PC-9 (cell line): Measurements from ENCODE around the gene CRADD. TPM values are rescaled to one million over a fixed set of nuclear protein-coding genes. Genes with fewer than 3 reads are reported as not detected.

Experiments used
- BruUV-seq: library from RNA; stranded (reverse); fragments of 400-500 nt; replicated peaks from 2 replicates; lab custom pipeline; 2021; lab: Mats Ljungman, UMichigan
- CTCF ChIA-PET: fragments of 300-600 bp; sonication (Branson Sonifier 250); formaldehyde crosslinking; loops from one replicate; lab custom pipeline; 2022; ENCODE audit warnings: antibody characterized with exemption; lab: Charles Lee
- POLR2A ChIA-PET: fragments of 300-600 bp; sonication (Branson Sonifier 250); formaldehyde crosslinking; loops from one replicate; lab custom pipeline; 2022; ENCODE audit warnings: antibody characterized with exemption; ENCODE audit not compliant: unreplicated experiment; lab: Charles Lee
- DNase-seq, 2 experiments: peaks; one replicate each; pipeline versions ENCODE4 v3.0.0 to v3.0.0-alpha.2; 2015 to 2022; ENCODE audit warnings: mixed read lengths in 1 of 2
- H2AFZ ChIP-seq: fragments of 200-600 bp; sonication (generic); 2 replicates; pipeline ENCODE4 v1.8.1; 2017; ENCODE audit warnings: antibody characterized with exemption
- H3F3A ChIP-seq: fragments of 200-600 bp; sonication (generic); 2 replicates; pipeline ENCODE4 v1.8.1; 2017; ENCODE audit warnings: antibody characterized with exemption, mild to moderate bottlenecking, low read depth; ENCODE audit not compliant: insufficient read depth
- H3K27ac ChIP-seq: fragments of 200-600 bp; sonication (generic); 2 replicates; pipeline ENCODE4 v1.6.1; 2016; ENCODE audit warnings: mixed run types
- H3K27me3 ChIP-seq: fragments of 200-600 bp; sonication (generic); 2 replicates; pipeline ENCODE4 v1.6.1; 2016; ENCODE audit warnings: low read depth, mixed run types; ENCODE audit not compliant: insufficient read depth
- H3K36me3 ChIP-seq: fragments of 200-600 bp; sonication (generic); 2 replicates; pipeline ENCODE4 v1.6.1; 2016; ENCODE audit warnings: low read depth, mixed run types
- H3K4me1 ChIP-seq: fragments of 200-600 bp; sonication (generic); replicated peaks from 2 replicates; pipeline ENCODE4 v1.6.1; 2016; ENCODE audit warnings: mixed run types; ENCODE audit not compliant: insufficient read depth
- H3K4me2 ChIP-seq: fragments of 200-600 bp; sonication (generic); 2 replicates; pipeline ENCODE4 v1.6.1; 2017; ENCODE audit warnings: mixed run types
- H3K4me3 ChIP-seq: fragments of 200-600 bp; sonication (generic); 2 replicates; pipeline ENCODE4 v1.6.1; 2016; ENCODE audit warnings: mixed run types
- H3K79me2 ChIP-seq: fragments of 200-600 bp; sonication (generic); 2 replicates; pipeline ENCODE4 v1.6.1; 2017; ENCODE audit warnings: low read depth, mixed run types
- H3K9me2 ChIP-seq: fragments of 200-600 bp; sonication (generic); 2 replicates; pipeline ENCODE4 v1.8.1; 2017; ENCODE audit warnings: mild to moderate bottlenecking; ENCODE audit not compliant: insufficient read depth
- H3K9me3 ChIP-seq: fragments of 200-600 bp; sonication (generic); 2 replicates; pipeline ENCODE4 v1.8.1; 2016; ENCODE audit warnings: low read depth; ENCODE audit not compliant: insufficient read depth
- H4K20me1 ChIP-seq: fragments of 200-600 bp; sonication (generic); 2 replicates; pipeline ENCODE4 v1.8.1; 2017; ENCODE audit not compliant: insufficient read depth
- EZH2 ChIP-seq: fragments of 200-600 bp; sonication (generic); IDR thresholded peaks from 2 replicates; pipeline ENCODE4 v1.8.0; 2017; ENCODE audit warnings: antibody characterized with exemption, low read depth
- intact Hi-C: fragments of 100-400 bp; cut with micrococcal nuclease; formaldehyde crosslinking; loops from one replicate; pipeline ENCODE4 v1.10.0; 2022; ENCODE audit not compliant: unreplicated experiment
- total RNA-seq: library from RNA; stranded (reverse); gene quantifications from 2 replicates; pipeline ENCODE4 v1.2.3, GENCODE V29; 2021
- TF ChIP-seq, protein P1 (sequence below): fragments of 200-600 bp; sonication (generic); conservative IDR thresholded peaks from 2 replicates; pipeline ENCODE4 v1.6.1; 2017; ENCODE audit warnings: mixed run types, antibody characterized with exemption, mild to moderate bottlenecking, moderate library complexity

Gene CRADD
- total RNA-seq, 1 experiment from 2014 or later, result 7.6 TPM

DNA sequence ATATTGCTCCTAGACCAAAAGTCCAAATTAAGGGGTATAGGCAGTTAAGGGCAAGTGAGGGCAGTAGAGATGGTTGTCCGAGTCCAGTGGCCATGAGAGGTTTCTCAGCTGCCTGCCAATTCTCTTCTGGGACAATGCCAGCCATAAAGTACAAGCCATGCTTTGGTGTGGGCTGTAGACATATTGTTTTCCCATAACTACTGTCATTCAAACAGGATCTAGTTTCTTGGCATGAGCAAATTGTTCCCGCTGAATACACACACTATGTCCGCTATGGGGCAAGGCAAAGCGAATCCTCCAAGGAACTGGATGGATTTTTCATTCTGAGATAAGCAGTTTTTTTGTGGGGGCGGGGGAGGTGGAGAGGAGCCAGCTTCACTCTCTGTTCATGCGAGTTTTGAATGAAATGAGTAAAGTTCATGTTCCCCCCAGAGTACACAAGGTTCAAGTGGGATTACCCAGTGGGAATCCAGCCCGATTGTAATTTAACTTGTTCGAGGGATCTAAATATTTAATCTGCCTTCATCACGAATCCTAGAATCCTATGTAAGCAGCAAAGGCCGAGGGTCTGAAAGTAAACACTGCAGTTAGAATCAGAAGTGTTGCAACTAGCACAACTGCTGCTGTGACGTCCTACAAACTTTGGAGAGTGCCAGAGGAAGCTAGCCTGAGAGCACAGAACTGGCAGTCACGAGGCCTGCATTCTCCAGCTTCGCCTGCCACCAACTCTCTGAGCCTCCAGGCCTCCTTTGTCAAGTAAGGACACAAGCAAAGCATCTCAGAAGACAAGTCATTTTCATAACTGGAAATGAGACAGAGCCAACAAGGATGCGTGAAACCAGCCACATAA, 137.0 kb downstream of the CRADD start:
- Histone ChIP-seq H3K79me2 (no peaks in the 10 kb centered on the region), H3K4me2 (no peak overlapping the region), H3K27me3 (no peaks in the 10 kb centered on the region), H3K27ac (no peak overlapping the region), H2AFZ (no peak overlapping the region), H3K9me2 (no peaks in the 10 kb centered on the region), H4K20me1 (no peaks in the 10 kb centered on the region), H3K36me3 (no peaks in the 10 kb centered on the region), H3K4me3 (no peak overlapping the region), H3K9me3 (no peaks in the 10 kb centered on the region), H3K4me1 (no peaks in the 10 kb centered on the region), H3F3A (no peaks in the 10 kb centered on the region)
- POLR2A ChIA-PET, result no interaction called here
- no TSS peak for BruUV-seq
- intact Hi-C loops, result no loop called here
- CTCF ChIA-PET, result no interaction called here
- DNase-seq, result no peak
- no peak for TF ChIP-seq EZH2
- TF ChIP-seq, protein P1, sequence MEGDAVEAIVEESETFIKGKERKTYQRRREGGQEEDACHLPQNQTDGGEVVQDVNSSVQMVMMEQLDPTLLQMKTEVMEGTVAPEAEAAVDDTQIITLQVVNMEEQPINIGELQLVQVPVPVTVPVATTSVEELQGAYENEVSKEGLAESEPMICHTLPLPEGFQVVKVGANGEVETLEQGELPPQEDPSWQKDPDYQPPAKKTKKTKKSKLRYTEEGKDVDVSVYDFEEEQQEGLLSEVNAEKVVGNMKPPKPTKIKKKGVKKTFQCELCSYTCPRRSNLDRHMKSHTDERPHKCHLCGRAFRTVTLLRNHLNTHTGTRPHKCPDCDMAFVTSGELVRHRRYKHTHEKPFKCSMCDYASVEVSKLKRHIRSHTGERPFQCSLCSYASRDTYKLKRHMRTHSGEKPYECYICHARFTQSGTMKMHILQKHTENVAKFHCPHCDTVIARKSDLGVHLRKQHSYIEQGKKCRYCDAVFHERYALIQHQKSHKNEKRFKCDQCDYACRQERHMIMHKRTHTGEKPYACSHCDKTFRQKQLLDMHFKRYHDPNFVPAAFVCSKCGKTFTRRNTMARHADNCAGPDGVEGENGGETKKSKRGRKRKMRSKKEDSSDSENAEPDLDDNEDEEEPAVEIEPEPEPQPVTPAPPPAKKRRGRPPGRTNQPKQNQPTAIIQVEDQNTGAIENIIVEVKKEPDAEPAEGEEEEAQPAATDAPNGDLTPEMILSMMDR, result no peak

DNA sequence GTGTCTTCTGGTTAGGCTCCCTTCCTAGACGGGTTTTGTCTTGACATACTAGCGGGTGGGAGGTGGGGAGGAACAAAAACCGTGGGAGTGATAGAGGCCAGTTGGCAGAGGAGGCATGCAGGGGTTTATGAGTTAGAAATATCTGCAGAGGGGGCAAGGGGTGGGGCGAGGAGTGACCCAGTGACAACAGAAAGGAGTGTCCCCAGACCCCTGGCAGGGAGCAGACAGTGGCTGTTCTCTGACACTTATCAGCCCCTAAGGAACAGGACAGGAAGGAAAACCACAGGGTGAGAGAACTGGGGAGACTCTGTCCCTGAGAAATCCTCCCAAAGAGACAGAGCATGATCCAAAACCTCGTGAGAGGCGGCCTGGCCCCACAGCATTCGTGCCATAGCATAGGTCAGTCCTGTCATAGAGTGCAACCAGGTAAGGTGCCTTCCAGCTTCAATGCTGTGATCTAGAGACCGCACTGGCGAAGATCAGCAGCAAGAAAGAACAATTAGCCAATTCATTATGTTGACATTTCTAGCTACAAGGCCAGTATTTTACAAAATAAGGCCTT, 141.4 kb downstream of the CRADD start:
- CTCF ChIA-PET, result no interaction called here
- H3K27me3 ChIP-seq, result no peaks in the 10 kb centered on the region
- no peak overlapping the region for H3K4me3 ChIP-seq
- intact Hi-C loops, result no loop called here
- no peak for DNase-seq
- H3K27ac ChIP-seq, result no peak overlapping the region
- H3K36me3 ChIP-seq, result no peaks in the 10 kb centered on the region
- BruUV-seq, result no TSS peak
- H3K79me2 ChIP-seq, result no peaks in the 10 kb centered on the region
- POLR2A ChIA-PET, result no interaction called here
- H3F3A ChIP-seq, result no peaks in the 10 kb centered on the region
- H3K4me2 ChIP-seq, result no peak overlapping the region
- TF ChIP-seq, protein P1, result no peak
- no peak for TF ChIP-seq EZH2
- H2AFZ ChIP-seq, result no peak overlapping the region
- peaks cover 3% of the 10 kb centered on the region; the same call in 1 of the 2 replicates for H3K9me2 ChIP-seq
- no peaks in the 10 kb centered on the region for H3K4me1 ChIP-seq
- no peaks in the 10 kb centered on the region for H4K20me1 ChIP-seq
- no peaks in the 10 kb centered on the region for H3K9me3 ChIP-seq

DNA sequence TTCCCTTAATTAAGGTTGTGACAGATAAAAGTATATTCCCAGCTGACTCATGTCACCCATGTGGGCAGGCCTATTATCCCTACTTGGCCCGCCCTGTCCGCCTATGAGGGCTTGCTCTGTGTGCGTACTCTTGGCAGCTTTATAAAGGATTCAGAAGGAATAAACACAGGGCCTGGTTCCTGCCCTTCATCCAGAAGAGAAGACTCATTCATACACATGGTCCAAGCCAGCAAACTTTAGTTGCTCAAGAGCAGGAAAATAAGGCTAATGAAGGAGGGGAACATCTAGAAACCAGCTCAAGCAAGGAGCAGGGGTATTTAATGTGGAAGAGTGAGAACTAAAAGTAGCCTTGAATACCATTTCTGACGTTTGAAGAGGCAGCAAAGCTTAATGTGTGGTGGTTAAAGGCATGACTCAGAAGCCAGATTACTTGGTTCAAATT, 141.9 kb downstream of the CRADD start:
- CTCF ChIA-PET, result no interaction called here

More for the DNA sequence above, 141.9 kb downstream of the CRADD start:
- H3K4me3 ChIP-seq, result no peak overlapping the region
- H3K79me2 ChIP-seq, result no peaks in the 10 kb centered on the region
- no peaks in the 10 kb centered on the region for H4K20me1 ChIP-seq
- H3K27ac ChIP-seq, result no peak overlapping the region
- no peak overlapping the region for H3K4me2 ChIP-seq
- no peaks in the 10 kb centered on the region for H3K9me3 ChIP-seq
- POLR2A ChIA-PET, result no interaction called here
- no peaks in the 10 kb centered on the region for H3F3A ChIP-seq
- intact Hi-C loops, result no loop called here
- H3K27me3 ChIP-seq, result no peaks in the 10 kb centered on the region
- peaks cover 4% of the 10 kb centered on the region; the same call in 1 of the 2 replicates for H3K9me2 ChIP-seq
- TF ChIP-seq EZH2, result no peak
- TF ChIP-seq, protein P1, result no peak
- H3K4me1 ChIP-seq, result no peaks in the 10 kb centered on the region
- H3K36me3 ChIP-seq, result no peaks in the 10 kb centered on the region
- no peak for DNase-seq
- no TSS peak for BruUV-seq
- H2AFZ ChIP-seq, result no peak overlapping the region
